Stimulated activated CD4-positive, alpha-beta T cell treated with anti-CD3 and anti-CD28 coated beads, TNF-alpha, amount 100 ng/mL, for 48 hours (primary cell): ENCODE measurements around the gene GDPD5.
A peak's percentile ranks its signal among the peaks of the same experiment; 100 is the strongest.

Experiments used
- DNase-seq, 3 donors: peaks; one replicate each; pipeline ENCODE4 v3.0.0-alpha.2; 2020; ENCODE audit warnings: low read depth in 3 of 3

Gene GDPD5

DNA sequence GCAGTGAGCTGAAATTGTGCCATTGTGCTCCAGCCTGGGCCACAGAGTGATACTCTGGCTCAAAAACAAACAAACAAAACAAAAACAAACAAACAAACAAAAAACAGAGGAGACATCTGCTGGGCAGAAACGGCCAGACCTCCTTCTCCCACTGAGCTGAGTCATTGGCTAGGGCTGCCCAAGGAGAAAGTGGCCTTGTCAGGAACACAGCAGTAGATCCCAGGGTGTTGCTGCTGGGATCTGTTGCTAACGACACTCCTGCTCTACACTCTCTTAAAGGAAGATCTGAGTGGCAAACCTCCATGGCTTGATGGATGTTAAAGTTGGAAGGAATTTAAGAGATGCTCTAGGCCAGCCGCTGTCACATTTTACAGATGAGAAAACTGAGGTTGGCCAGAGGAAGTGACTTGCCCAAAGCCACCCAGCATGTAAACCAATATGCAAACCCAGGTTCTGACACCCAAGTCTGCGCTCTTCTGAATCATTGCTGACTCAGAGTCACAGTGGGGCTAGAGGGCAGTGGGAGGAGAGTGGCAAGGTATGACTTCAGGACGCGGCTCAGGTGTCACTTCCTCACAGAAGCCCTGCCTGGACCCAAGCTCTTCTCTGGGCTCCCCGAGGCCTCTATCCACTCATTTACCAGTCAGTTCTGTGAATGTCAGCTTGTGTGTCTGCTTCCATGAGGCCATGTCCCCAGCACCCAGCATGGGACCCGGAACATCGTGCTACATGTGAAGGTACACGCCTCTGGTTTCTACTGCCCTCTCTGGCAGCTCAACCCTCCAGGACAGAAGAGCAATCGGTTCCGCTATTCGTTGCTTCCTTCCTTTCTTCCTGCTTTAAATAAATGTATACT, 11.3 kb upstream of the GDPD5 start:
- peak in 2 of 3 donors; percentile 45 to 52 for DNase-seq

DNA sequence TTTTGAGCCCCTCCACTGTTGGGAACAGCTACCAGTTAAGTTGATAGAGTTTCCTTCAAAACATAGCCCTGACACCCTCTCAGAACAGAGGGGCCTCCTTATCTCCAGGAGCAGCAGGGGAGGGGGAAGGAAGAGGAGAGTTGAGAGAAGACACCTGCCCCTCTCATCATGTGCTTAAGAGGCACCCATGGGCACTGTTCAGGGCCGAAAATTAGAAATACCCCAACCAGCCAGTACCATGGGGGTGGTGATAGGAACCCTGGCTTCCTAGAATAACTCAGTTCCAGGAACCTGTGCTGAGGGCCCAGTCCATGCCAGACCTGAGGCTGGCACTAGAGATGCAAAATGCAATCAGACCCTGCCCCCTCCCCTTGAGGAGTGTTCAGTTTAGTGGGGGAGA, 9.3 kb upstream of the GDPD5 start:
- no peak for DNase-seq

DNA sequence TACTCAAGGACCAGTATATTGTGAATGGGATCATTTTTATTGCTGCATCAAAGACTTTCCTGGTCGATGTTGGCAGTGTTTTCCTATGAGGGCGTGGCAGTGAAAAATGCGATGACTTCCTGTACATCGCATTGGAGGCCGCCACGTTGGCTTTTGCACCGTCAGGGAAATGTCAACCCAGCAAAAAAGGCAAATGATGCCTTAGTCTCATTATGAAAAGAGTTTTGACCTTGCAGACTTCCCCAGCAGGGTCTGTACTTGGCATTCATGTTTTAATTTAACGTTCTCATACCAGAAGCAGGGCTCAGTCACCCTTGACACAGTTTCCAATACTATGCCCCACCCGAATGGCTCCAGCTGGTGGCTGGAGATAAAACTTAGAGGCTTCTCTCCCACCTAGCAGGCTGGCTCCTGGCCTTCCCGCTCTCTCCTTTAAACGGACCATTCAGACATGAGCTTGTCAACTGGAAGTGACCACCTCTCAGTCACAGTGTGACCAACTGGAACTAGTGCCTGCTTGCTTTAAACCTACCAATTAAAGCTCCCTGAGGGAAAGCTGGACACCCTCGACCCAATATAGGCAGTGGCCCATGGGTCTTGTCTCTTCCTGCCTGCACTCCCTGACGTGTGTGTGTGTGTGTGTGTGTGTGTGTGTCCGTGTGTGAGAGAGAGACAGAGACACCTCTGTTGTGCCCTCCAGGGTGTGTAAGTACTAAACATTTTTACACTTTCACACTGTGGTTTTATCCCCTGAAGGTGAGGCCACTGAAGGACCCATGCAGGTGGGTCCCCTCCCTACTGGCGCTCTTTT, 8.7 kb upstream of the GDPD5 start:
- no peak for DNase-seq

DNA sequence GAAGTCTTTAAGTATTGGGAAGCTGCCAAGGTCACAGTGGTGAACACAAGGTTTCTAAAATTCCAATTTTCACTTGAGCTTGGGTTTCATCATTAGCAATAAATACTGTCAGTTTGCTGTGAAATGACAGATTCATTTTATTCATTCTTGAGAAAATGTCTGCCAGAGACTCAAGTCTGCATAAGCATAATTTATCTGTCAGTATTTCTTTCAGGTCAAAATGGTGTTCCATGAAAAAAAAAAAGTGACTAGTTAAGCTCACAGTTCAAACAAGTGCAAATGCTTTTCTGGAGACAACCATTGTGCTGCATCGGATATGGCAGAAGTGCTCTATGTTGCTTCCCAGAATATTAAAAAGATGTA, 8.1 kb upstream of the GDPD5 start:
- no peak for DNase-seq

DNA sequence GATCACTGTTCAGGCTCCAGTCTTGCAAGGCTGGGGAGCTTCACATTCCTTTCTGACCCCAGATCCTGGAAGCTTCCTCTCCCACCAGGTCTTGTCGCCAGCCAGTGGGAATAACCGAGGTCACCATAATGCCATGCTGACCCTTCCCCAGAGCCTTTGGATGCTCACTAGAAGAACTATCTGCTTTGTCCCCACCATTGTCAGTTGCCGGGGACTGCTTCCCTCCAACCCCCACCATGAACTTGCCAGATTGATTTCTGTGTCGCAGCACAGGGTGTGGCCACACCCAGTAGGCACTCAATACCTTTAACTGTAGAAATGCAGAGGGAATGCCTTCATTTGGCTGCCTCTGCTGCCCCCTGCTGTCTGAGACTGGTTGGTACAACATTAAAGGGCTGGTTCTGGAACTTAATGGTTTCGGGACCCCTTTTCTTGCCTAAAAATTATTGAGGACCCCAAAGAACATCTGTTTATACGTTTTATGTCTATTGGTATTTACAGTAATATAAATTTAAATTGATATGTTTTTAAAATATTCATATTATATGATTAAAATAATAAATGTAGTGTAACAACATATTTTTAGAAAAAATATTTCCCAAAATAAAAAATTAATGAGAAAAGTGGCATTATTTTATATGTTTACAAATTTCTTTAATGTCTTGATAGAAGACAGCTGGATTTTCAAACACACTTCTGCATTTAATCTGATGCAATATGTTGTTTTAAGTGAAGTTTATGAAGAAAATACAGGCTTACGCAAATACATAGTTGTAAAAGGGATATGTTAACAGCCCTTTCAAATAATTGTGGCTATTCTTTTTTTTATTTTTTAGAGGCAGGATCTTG, 6.7 kb upstream of the GDPD5 start:
- peak; percentile 61 to 71 (median 68) for DNase-seq

DNA sequence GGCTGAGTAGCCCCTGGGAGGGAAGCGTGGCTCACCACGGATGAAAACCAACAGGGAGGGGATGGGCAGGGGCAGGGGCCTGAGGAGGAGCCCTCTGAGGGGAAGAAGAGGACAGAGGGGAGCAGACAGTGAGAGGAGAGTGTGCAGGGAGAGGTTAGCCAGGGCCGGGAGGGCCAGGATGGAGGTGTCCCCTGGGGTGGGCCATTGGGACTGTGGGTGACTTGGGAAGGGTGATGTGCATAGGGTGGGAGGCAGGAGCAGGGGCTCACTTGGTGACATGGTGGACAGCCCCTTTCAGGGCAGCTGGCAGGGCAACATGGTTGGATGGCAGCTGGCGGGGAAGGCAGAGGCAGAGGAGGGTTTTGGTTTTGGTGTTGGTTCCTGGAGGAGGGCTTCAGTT, 5.6 kb upstream of the GDPD5 start:
- DNase-seq = no peak

DNA sequence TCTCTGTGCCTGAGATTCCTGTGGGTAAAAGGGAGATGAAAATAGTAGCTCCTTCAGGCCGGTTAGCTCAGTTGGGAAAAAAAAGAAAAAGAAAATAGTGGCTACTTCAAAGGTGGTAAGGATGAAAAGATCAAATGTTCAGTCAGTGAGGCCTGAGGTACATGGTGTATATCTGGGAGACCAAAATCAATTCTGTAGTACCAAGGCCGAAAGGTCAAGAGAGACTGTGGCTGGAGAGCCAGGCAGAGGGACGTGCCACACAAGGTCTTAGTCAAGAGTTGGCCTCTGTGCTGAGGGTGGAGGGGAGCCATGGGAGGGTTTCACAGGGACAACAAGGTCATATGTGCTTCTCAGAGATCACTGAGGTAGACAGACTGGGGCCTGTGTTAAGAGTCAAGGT, 4.8 kb upstream of the GDPD5 start:
- no peak for DNase-seq

DNA sequence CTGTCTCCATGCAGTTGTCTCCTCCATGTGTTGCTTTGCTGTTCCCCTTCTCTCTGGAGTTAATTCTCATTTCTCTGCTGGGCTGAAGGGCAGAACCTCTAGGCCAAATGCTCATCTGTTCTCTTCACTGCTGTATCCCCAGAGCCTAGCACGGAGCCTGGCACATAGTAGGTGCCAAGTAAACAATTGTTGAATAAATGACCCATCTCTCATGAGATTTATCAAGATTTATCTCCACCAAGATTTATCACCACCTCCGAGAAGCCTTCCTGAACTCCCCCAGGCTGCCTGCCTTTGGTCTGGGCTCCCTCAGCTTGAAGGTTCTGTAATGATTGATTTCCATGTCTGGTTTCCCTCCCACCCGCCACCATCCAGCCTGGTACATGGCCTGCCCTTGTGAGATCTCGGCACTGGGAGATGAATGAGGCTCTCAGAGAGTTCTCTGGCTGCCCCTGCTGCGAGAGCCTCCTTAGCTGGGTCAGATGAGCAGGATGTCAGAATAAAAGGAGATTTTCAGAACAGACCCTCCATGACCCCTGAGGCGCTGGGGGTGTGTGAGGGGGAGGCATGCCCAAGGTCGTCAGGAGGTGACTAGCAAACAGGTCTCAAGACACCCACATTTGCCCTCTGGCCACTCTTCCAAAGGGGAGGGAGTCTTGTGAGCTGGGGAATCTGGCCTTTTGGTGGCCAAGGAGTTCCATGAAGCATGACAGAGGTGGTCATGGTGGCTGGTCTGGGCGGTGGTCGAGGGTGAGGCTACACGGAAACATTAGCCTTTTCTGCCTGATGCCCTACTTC, 2.4 kb upstream of the GDPD5 start:
- no peak for DNase-seq

DNA sequence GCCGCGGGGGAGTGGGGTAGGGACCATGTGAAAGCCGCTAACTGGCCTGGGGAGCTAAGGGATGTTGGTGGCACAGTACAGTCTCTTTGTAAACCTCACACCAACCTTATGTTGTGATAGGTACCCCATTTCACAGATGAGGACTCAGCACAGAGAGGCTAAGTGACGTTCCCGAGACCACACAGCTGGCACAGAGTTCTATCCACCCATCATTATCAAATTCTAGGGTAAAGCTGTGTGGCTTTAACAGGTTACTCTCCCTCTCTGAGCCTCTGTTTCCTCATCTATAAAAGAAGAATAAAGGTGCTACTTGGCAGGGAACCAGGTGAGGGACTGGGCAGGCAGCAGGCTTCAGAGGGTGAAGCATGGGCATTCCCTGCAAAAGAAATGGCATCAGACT, 1.4 kb upstream of the GDPD5 start:
- no peak for DNase-seq

DNA sequence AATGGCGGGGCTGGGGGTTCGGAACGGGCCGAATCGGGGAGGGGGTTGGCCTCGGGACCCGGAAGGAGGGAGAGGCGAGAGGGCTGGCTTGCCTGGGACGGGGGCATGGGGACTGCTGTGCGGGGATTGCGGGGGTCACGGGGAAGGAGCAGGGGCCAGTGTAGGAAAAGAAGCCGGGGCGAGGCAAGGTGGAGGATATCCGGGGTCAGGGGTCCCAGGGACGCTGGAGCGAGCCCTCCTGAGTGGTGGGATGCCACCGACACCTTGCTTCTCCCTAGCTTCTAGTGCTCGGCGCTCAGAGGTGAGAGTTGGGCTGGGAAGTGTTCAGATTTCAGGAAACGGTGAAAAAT, 426 bp upstream of the GDPD5 start:
- no peak for DNase-seq

DNA sequence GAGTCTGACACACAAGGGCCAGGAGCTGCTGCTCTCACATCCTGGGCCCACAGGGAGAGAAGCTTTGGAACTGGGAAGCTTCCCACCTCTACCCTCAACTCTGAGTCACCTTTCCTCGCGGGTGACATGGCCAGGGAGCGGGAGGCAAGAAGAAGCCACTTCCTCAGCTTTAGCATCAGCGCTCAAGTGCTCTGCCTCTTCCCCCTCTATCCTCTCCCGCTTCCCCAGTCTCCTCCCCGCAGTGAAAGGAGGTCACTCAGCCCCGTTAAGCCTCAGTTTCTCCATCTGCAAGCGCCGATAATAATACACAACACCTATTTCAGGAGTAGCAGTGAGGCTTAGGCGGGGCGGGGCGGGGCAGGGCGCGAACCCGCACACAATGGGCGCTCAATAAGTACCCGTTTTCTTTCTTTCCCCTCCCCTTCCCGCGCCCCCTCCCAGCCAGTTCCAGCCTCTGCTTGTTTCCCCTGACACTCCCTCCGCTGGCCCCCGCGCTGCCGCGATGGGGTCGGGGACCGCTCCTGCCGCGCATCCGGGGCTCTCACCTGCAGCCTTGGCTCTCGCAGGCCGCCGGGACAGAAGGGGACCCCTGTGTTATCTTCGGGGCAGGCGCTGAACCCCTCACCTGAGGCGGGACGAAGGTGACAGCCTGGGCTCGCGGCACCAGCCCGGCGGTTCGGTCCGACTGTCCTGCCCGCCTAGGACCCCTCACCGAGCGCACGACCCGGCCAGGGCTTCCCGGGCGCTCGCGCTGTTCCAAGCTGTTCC, 892 bp downstream of the GDPD5 start:
- no peak for DNase-seq

DNA sequence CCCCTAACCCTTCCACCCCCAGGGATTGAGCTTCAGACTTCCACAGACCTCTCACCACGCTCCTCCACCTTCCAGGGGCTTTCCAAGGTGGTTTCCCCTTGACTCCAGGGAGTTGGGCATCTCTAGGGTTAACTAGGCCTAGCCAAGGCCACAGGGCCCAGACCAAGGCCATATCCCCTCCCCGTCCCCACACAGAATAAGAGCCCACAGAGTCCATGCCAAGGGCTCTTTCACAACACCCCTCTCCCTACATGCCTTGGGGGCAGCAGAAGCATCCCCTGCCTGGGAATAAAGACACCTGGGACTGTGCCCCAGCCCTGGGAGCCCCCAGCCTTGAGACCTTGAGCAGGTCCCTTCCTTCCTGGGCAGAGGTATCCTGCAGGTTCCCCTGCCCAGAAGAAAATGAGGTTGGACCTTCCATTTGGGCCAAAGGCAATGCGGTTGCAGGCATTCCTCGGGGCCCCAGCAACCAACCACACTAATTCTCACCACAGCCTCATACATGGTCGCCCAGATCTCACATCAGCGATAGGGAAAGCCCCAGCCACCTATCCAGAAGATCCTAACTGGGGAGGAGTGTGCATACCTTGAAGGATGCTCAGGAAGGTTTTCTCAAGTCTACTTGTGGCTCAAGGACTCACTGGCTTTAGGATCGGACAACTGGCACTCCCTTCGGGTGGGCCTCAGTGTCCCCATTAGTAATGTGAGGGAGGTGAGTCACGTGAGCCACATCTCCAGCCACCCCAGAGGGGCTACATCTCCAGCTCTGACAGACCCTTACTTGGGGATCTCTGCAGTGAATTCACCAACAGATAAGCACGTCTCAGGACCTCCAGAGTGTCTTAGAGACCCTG, 1.7 kb downstream of the GDPD5 start:
- DNase-seq = no peak

DNA sequence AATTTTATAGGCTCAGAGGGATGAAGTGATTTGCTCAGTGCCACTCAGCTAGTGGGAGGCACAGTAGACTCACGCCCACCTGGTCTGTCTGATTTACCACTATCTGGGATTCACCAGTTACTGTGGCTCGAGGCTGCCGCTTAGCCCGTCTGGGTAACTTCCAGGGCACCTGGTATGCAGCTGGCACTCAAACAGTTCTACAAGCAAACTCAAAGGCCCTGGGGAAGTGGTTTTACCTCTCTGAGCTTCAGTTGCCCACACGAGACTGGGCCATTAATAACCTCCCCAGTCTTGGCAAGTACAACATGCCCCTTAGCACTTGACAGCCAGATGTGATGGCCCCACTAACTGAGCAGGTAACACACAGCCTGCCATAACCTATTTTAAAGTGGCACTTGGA, 2.6 kb downstream of the GDPD5 start:
- no peak for DNase-seq

DNA sequence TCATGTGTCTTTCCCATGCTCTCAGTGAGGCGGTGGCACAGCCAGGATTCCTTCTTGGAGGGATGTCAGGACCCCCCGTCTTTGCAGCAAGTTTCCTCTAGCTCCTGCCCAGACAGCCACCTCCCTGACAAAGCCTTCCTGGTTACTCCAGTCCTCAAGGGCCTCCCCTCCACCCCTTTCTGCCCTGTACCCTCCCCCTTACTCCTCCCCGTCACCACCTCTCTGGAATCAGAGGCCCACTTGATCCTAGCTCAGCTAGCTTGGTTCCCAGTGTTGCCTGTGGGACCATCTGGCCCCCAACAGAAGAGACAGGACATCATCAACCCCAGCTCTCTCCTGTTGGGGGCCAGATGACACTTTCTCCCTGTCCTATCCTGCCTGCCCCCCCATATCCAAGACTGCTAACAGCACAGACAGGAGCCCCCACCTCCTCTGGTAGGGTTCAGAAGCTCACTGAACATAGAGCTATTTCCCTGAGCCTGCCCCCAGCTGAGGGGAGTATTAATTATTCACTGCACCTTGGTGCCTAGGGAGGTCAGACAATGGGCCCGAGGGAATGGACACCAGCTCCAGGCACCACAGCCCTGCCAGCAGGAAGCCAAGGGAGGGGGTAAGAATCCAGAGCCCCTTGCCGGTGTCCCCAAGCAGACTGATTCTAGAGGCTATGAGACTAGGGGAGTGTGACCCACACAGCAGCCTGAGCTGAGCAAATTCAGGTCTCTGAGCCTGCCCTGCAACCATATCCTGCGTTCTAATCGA, 3.3 kb downstream of the GDPD5 start:
- DNase-seq = no peak

DNA sequence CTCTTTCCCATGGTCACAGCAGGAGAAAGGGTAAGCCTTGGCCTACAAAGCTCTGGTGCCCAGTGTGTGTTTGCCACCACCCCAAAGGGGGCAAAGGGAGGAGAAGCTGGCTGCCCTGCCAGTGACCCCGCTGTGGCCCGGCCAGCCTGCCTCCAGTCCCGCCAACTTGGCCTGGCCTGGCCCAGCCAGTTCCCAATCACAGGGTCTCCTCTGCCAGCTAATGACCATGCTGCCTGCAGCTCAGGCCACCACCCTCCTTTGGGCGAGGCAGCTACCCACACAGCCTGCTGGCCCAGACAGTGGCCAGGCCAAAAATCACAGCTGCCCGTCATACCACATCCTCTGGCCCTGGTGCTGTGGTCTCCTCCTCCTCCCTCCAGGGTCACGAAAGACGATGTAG, 5.1 kb downstream of the GDPD5 start:
- no peak for DNase-seq

DNA sequence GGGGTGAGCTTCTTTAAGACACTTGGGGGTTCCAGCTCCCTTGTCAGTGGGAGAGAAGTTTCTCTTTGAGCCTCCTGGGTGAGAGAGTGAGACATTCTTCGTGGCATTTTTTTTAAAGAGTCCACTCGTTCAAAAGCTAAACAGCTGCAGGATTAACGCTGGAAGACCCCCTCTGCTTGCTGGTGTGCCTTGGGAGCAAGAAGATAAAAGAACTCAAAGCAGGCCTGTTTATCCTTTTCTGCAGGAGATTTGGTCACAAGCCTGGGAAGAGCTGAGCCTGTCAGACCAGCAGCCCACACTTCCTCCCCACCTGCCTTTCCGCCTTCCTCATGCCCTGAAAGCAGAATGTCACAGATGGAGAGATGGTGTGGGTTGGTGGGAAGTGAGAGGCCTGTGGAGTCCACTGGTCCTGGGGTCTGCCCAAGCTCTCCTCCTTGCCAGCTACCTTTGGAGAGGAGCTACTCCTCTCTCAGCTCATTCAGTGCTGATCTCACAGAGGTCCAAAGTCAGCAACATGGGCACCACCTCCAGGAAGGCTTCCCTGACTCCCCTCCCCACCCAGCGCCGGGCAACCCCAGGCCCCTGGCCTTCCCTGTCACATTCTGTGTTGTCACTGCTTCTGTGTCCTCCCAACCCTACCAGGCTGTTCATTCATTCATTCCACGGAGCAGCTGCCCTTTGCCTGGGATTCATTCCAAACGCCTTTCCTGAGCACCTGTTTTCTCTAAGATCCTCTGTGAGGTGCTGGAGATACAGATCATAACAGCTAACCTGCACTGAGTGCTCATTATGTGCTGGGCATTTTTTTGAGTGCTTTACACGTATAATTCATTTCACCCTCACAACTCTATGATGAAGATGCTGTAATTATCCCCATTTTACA, 6.7 kb downstream of the GDPD5 start:
- DNase-seq = no peak

DNA sequence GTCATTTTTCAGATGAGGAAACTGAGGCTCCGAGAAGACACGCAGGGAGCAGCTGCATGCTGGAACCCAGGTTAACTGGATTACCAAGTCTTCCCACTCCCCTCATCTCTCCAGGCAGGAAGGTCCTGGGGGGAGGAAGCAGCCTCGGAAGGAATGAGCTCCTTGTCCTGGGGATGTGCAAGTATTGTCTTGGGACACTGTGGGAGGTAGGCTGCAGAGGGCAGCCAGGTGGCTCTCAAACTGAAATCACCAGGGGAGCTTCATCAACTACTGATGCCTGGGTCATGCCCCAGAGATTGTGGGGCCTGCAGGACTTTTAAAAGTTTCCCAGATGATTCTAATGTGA, 7.6 kb downstream of the GDPD5 start:
- no peak for DNase-seq

DNA sequence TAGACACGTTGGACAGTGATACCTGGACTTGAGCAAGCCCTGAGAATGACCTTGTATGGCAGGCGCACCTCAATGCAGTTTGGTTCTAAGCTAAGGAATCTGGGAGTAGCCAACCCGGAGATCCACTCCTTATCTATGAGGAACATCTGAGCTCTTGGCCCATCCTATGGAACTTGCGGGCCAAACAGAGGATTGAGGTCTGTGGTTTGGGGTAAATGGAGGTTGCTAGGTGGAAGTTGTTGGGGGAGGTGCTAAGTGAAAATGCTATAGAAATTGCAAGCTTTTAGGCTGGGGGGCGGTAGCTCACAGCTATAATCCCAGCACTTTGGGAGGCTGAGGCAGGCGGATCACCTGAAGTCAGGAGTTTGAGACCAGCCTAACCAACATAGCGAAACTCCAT, 8.9 kb downstream of the GDPD5 start:
- no peak for DNase-seq
